ENCODE data around the gene CLECL1. TPM values are rescaled to one million over a fixed set of nuclear protein-coding genes. Genes with fewer than 3 reads are reported as not detected.

CLECL1 gene
- total RNA-seq, 1 donor from 2014 or later, result not detected

DNA sequence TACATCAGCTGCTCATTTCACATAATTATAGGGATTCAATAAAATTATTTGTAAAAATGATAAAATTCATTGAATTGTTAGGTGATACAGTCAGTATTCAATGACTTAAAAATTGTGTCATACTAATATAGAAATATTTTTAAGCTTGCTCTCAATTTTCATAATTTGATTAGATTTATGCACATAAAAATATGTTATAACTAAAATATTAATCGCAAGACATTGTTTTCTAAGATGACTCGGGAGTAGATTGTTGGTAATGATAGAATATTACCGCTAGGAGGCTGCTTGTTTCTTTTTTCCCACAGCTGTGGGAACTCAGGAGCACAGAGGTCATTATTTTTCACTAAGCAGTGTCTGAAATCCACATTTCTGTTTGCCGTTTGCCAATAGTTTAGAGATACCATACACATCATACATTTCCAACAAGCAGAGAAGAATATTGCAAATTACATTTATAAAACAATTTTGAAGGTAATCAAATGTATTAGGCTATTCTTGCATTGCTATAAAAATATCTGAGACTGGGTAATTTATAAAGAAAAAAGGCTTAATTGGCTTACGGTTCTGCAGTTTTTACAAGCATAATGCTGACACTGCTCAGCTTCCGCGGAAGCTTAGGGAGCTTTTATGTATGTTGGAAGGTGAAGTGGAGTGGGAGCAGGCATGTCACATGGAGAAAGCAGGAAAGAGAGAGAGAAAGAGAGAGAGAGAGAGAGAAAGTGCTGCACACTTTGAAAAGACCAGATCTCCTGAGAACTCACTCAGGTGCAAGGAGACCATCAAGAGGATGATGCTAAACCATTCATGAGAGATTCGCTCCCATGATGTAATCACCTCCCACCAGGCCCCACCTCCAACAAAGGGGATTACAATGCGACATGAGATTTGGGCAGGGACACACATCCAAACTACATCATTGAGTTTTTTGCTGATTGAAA is 18.6 kb upstream of the CLECL1 start:
- Histone ChIP-seq H3K36me3 (ENCODE audit: insufficient read depth, low read length) (no peaks in the 10 kb centered on the region), H2AFZ (ENCODE audit: low read depth, low read length) (no peak overlapping the region), H3K4me3 (ENCODE audit: insufficient read depth, low read depth, low read length) (no peak overlapping the region), H3K27me3 (ENCODE audit: insufficient read depth, low read length) (no peaks in the 10 kb centered on the region), H3K9me3 (ENCODE audit: insufficient read depth, low read depth, low read length) (no peaks in the 10 kb centered on the region), H3K9ac (ENCODE audit: low read length) (no peak overlapping the region), H3K4me1 (ENCODE audit: insufficient read depth, low read length) (no peaks in the 10 kb centered on the region), H3K79me2 (ENCODE audit: insufficient read depth, low read length) (no peaks in the 10 kb centered on the region), H3K27ac (ENCODE audit: low read depth, low read length) (no peak overlapping the region), H4K20me1 (ENCODE audit: insufficient read depth, low read length) (no peaks in the 10 kb centered on the region), H3K4me2 (ENCODE audit: low read length) (no peak overlapping the region)
- TF ChIP-seq, protein P1, sequence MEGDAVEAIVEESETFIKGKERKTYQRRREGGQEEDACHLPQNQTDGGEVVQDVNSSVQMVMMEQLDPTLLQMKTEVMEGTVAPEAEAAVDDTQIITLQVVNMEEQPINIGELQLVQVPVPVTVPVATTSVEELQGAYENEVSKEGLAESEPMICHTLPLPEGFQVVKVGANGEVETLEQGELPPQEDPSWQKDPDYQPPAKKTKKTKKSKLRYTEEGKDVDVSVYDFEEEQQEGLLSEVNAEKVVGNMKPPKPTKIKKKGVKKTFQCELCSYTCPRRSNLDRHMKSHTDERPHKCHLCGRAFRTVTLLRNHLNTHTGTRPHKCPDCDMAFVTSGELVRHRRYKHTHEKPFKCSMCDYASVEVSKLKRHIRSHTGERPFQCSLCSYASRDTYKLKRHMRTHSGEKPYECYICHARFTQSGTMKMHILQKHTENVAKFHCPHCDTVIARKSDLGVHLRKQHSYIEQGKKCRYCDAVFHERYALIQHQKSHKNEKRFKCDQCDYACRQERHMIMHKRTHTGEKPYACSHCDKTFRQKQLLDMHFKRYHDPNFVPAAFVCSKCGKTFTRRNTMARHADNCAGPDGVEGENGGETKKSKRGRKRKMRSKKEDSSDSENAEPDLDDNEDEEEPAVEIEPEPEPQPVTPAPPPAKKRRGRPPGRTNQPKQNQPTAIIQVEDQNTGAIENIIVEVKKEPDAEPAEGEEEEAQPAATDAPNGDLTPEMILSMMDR (IDR thresholded peaks at IDR 0.05; ENCODE audit: insufficient read depth, low read depth, low read length), result peak; percentile 44
- no peak for TF ChIP-seq EZH2 (IDR thresholded peaks at IDR 0.05; ENCODE audit: insufficient read depth, low read length)
- no peaks in the 10 kb centered on the region for H3K27me3 Mint-ChIP-seq (ENCODE audit: low read depth, unreplicated experiment)
- FAIRE-seq (peak; percentile 26), DNase-seq (ENCODE audit: low read depth) (no peak)
- H3K36me3 Mint-ChIP-seq (ENCODE audit: low read depth, unreplicated experiment), result no peaks in the 10 kb centered on the region
- H3K4me1 Mint-ChIP-seq (ENCODE audit: low read depth, unreplicated experiment), result no peaks in the 10 kb centered on the region
- H3K9me3 Mint-ChIP-seq (ENCODE audit: unreplicated experiment), result no peaks in the 10 kb centered on the region
- no peak overlapping the region for H3K27ac Mint-ChIP-seq (ENCODE audit: unreplicated experiment)
- H3K4me3 Mint-ChIP-seq (ENCODE audit: unreplicated experiment), result no peak overlapping the region

DNA sequence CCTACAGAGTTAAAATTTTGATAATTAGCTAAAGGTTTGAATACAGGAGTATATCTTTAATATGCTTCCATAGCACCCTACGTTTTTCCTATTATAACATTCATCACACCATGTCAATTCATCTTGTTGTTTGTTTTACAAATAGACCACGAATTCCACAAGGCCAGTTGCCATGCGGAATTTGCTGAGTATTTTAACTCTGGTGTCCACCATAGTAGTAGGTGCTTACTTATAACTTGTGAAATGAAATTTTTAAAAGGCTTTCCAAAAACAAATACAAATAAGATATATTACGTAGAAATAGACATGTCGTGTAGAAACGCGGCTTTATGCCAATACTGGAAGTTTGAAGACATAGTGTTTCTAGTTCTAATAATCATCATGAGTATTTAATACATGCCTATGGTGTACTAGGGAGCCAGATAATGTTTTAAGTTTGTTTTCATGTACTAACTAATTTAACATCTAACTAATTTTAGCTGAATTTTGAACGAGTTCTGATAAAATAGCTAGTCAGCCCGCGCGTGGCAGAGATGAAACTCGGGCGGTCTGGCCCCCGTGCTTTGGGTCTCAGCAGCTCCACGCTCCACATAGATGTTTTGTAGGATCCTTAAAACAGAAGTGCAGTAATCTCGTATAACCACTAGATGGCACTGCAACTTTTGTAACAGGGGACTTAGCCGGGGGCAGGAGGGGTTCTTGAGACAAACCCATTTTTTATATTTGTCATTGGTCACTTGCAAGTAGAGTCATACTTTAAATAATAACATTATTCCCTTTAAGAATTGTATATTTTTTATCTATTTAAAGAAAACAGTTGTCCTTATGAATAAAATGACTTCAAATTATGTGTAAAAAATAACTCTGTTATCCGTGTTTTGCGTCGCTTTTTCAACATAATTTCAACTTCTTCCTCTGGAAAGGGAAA is 17.6 kb upstream of the CLECL1 start:
- no peak overlapping the region for H3K4me3 Mint-ChIP-seq (ENCODE audit: unreplicated experiment)
- H3K27me3 Mint-ChIP-seq (ENCODE audit: low read depth, unreplicated experiment), result no peaks in the 10 kb centered on the region
- H3K4me1 Mint-ChIP-seq (ENCODE audit: low read depth, unreplicated experiment), result no peaks in the 10 kb centered on the region
- Histone ChIP-seq H3K79me2 (ENCODE audit: insufficient read depth, low read length) (no peaks in the 10 kb centered on the region), H4K20me1 (ENCODE audit: insufficient read depth, low read length) (no peaks in the 10 kb centered on the region), H3K4me2 (ENCODE audit: low read length) (peak overlapping the region; percentile 77), H3K36me3 (ENCODE audit: insufficient read depth, low read length) (no peaks in the 10 kb centered on the region), H3K4me1 (ENCODE audit: insufficient read depth, low read length) (no peaks in the 10 kb centered on the region), H3K9me3 (ENCODE audit: insufficient read depth, low read depth, low read length) (no peaks in the 10 kb centered on the region), H2AFZ (ENCODE audit: low read depth, low read length) (no peak overlapping the region), H3K9ac (ENCODE audit: low read length) (no peak overlapping the region), H3K27ac (ENCODE audit: low read depth, low read length) (no peak overlapping the region), H3K4me3 (ENCODE audit: insufficient read depth, low read depth, low read length) (peak overlapping the region; percentile 12), H3K27me3 (ENCODE audit: insufficient read depth, low read length) (no peaks in the 10 kb centered on the region)
- no peaks in the 10 kb centered on the region for H3K9me3 Mint-ChIP-seq (ENCODE audit: unreplicated experiment)
- DNase-seq (ENCODE audit: low read depth) (peak; percentile 47), FAIRE-seq (no peak)
- TF ChIP-seq, protein P1 (IDR thresholded peaks at IDR 0.05; ENCODE audit: insufficient read depth, low read depth, low read length), result peak; percentile 85
- TF ChIP-seq EZH2 (IDR thresholded peaks at IDR 0.05; ENCODE audit: insufficient read depth, low read length), result no peak
- no peaks in the 10 kb centered on the region for H3K36me3 Mint-ChIP-seq (ENCODE audit: low read depth, unreplicated experiment)
- H3K27ac Mint-ChIP-seq (ENCODE audit: unreplicated experiment), result no peak overlapping the region

Measured in astrocyte (in vitro differentiated cells and primary cell).